Chondrocyte (in vitro differentiated cells): Measurements from ENCODE around the gene RAVER2. TPM values are rescaled to one million over a fixed set of nuclear protein-coding genes. Genes with fewer than 3 reads are reported as not detected.
A peak's percentile ranks its signal among the peaks of the same experiment; 100 is the strongest.

Experiments
- DNase-seq: peaks from one replicate; pipeline ENCODE4 v3.0.0; 2021; ENCODE audit warnings: mixed read lengths, low spot score
- H3K27ac Mint-ChIP-seq: one replicate; pipeline ENCODE4 v1.8.0; 2021; ENCODE audit warnings: mild to moderate bottlenecking, moderate library complexity, mixed read lengths; ENCODE audit not compliant: unreplicated experiment
- H3K27me3 Mint-ChIP-seq: 2 replicates; pipeline ENCODE4 v1.8.0; 2021; ENCODE audit warnings: low read depth, mixed read lengths
- H3K36me3 Mint-ChIP-seq: 2 replicates; pipeline ENCODE4 v1.8.0; 2021; ENCODE audit warnings: low read depth, mixed read lengths
- H3K4me1 Mint-ChIP-seq: 2 replicates; pipeline ENCODE4 v1.8.0; 2021; ENCODE audit warnings: low read depth, mild to moderate bottlenecking, mixed read lengths
- H3K4me3 Mint-ChIP-seq: one replicate; pipeline ENCODE4 v1.8.0; 2021; ENCODE audit warnings: mild to moderate bottlenecking, moderate library complexity, mixed read lengths; ENCODE audit not compliant: unreplicated experiment
- H3K9me3 Mint-ChIP-seq: 2 replicates; pipeline ENCODE4 v1.8.0; 2021; ENCODE audit warnings: low read depth, mixed read lengths
- CTCF ChIP-seq: fragments of 200-600 bp; sonication (generic); IDR thresholded peaks from 2 replicates; pipeline ENCODE4 v1.5.0; 2021; ENCODE audit warnings: antibody characterized with exemption, mild to moderate bottlenecking, moderate library complexity
- total RNA-seq: library from RNA; stranded (reverse); gene quantifications from 3 replicates; pipeline ENCODE4 v1.2.1, GENCODE V29; 2021

Gene RAVER2
- total RNA-seq, 1 donor from 2014 or later: 16.4 TPM

GRCh38 chr1:64857347-64857746 is 112.5 kb downstream of the RAVER2 start:
- peaks cover 55% of the 10 kb centered on the region for H3K36me3 Mint-ChIP-seq
- no peak for TF ChIP-seq CTCF
- no peaks in the 10 kb centered on the region for H3K27me3 Mint-ChIP-seq
- no peak overlapping the region for H3K27ac Mint-ChIP-seq
- DNase-seq: no peak
- H3K4me1 Mint-ChIP-seq: peaks cover 7% of the 10 kb centered on the region
- no peak overlapping the region for H3K4me3 Mint-ChIP-seq
- no peaks in the 10 kb centered on the region for H3K9me3 Mint-ChIP-seq

- Mint-ChIP-seq H3K27ac (peak overlapping the region; percentile 25), H3K36me3 (peaks cover 42% of the 10 kb centered on the region), H3K4me1 (peaks cover 7% of the 10 kb centered on the region), H3K27me3 (no peaks in the 10 kb centered on the region), H3K9me3 (no peaks in the 10 kb centered on the region), H3K4me3 (no peak overlapping the region)
- peak; percentile 69 for TF ChIP-seq CTCF
- no peak for DNase-seq
Measured at GRCh38 chr1:64861611-64862010, 116.7 kb downstream of the RAVER2 start.

DNA sequence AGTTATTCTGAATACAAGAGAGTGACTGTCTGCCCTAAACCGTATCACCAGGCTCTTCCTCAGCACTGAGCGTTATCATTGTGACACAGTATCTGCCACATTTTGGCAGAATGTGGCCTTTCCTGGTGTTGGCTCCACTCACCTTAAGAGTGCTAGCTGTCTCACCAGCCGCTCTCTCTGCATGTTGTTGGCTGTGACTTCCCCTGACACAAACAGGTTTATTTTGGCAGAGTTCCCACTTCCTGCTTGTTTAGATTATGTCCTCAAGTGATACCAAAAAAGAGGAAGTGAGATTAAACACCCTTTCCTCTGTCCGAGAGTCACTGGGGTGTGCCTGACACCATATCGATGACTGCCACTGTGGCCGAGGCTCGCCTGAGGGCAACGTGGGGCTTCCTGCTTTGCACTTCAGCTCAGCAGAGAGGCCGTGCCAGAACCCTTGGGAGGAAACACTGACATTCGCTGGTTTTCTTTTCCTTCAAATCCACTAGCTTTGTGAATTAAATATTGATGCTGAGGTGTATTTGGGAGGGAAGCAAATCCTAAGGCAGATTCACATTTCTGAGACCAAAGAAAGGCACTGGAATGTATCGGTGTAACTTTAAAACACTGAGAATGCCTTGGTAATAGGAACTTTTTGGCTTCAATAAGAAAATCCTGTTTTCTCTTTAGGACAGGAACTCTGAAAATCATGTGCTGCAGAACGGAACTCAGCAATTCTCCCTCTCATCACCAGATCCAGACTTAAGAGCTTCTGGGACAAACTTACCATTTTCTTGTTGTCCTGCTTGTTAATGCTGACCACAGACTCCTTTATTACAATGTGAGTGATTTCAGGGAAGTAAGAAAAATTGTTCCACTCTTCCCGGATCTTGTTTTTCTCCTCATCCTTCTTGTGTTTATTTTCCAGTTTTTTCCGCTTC is 119.4 kb downstream of the RAVER2 start:
- peaks cover 30% of the 10 kb centered on the region for H3K36me3 Mint-ChIP-seq
- peaks cover 7% of the 10 kb centered on the region for H3K4me1 Mint-ChIP-seq
- DNase-seq: no peak
- H3K27me3 Mint-ChIP-seq: no peaks in the 10 kb centered on the region
- H3K27ac Mint-ChIP-seq: no peak overlapping the region
- H3K4me3 Mint-ChIP-seq: no peak overlapping the region
- TF ChIP-seq CTCF: no peak
- H3K9me3 Mint-ChIP-seq: no peaks in the 10 kb centered on the region

GRCh38 chr1:64865105-64865757 is 120.4 kb downstream of the RAVER2 start:
- no peak for TF ChIP-seq CTCF
- no peak for DNase-seq
- Mint-ChIP-seq H3K9me3 (no peaks in the 10 kb centered on the region), H3K27ac (no peak overlapping the region), H3K27me3 (no peaks in the 10 kb centered on the region), H3K4me1 (peaks cover 7% of the 10 kb centered on the region), H3K36me3 (peaks cover 26% of the 10 kb centered on the region), H3K4me3 (no peak overlapping the region)

GRCh38 chr1:64866689-64867088 is 121.8 kb downstream of the RAVER2 start:
- Mint-ChIP-seq H3K36me3 (peaks cover 28% of the 10 kb centered on the region), H3K27ac (no peak overlapping the region), H3K27me3 (no peaks in the 10 kb centered on the region), H3K9me3 (no peaks in the 10 kb centered on the region), H3K4me1 (peaks cover 3% of the 10 kb centered on the region), H3K4me3 (no peak overlapping the region)
- no peak for DNase-seq
- no peak for TF ChIP-seq CTCF
